Peyer's patch (tissue), 4 donors: Measurements from ENCODE around the gene KLHDC7A. TPM values are rescaled to one million over a fixed set of nuclear protein-coding genes. Genes with fewer than 3 reads are reported as not detected.
A peak's percentile ranks its signal among the peaks of the same experiment; 100 is the strongest.

Experiments
- DNase-seq, 3 donors: peaks; one replicate each; pipeline ENCODE4 v3.0.0-alpha.2; 2017 to 2019
- H3K27ac ChIP-seq, 4 donors: fragments of 200-600 bp; sonication (generic); one replicate each; pipeline ENCODE4 v1.5.1; 2016 to 2019
- H3K27me3 ChIP-seq, 2 donors: fragments of 200-600 bp; sonication (generic); one replicate each; pipeline ENCODE4 v1.5.1; 2019
- H3K36me3 ChIP-seq, 3 donors: fragments of 200-600 bp; sonication (generic); one replicate each; pipeline ENCODE4 v1.5.1; 2016 to 2019
- H3K4me1 ChIP-seq, 4 donors: fragments of 200-600 bp; sonication (generic); one replicate each; pipeline ENCODE4 v1.5.1; 2016 to 2019
- H3K4me3 ChIP-seq, 4 donors: fragments of 200-600 bp; sonication (generic); 1 replicate in 3 of 4; 2 replicates in 1 of 4; pipeline ENCODE4 v1.5.1; 2016 to 2019; ENCODE audit warnings: mild to moderate bottlenecking in 1 of 4
- H3K9me3 ChIP-seq, 4 donors: fragments of 200-600 bp; sonication (generic); one replicate each; pipeline ENCODE4 v1.5.1; 2016 to 2019; ENCODE audit warnings: mild to moderate bottlenecking in 1 of 4
- POLR2A ChIP-seq, 2 donors: fragments of 450-650 bp; IDR thresholded peaks; one replicate each; pipeline ENCODE4 v1.5.1; 2017; ENCODE audit warnings: antibody characterized with exemption in 2 of 2, mild to moderate bottlenecking in 2 of 2, moderate library complexity in 2 of 2
- small RNA-seq, 2 donors: library from RNA; depleted of rRNA; stranded (forward); fragments of <200 nt; gene quantifications; one replicate each; pipeline ENCODE3, GENCODE V24; 2016
- total RNA-seq, 4 donors: library from RNA; depleted of rRNA; stranded (reverse); fragments of >200 nt; gene quantifications; one replicate each; pipeline ENCODE4 v1.1.0, GENCODE V29; 2016
- TF ChIP-seq, protein P1 (sequence below), 6 experiments: fragments of 450-650 bp in 4 of 6; fragments of 200-600 bp in 2 of 6; sonication (generic) in 1 of 6; IDR thresholded peaks; one replicate each; pipeline ENCODE4 v1.5.1; 2017 to 2019; ENCODE audit warnings: antibody characterized with exemption in 6 of 6, mild to moderate bottlenecking in 3 of 6, moderate library complexity in 1 of 6

KLHDC7A gene
- total RNA-seq, 4 donors from 2014 or later, result 0.27 to 0.70 (median 0.38) TPM; not detected in 1

- no peak overlapping the region for H3K27ac ChIP-seq
- no peaks in the 10 kb centered on the region for H3K9me3 ChIP-seq
- H3K4me3 ChIP-seq, result no peak overlapping the region
- H3K36me3 ChIP-seq, result no peaks in the 10 kb centered on the region
- TF ChIP-seq POLR2A (IDR thresholded peaks at IDR 0.05), result no peak
- TF ChIP-seq, protein P1, sequence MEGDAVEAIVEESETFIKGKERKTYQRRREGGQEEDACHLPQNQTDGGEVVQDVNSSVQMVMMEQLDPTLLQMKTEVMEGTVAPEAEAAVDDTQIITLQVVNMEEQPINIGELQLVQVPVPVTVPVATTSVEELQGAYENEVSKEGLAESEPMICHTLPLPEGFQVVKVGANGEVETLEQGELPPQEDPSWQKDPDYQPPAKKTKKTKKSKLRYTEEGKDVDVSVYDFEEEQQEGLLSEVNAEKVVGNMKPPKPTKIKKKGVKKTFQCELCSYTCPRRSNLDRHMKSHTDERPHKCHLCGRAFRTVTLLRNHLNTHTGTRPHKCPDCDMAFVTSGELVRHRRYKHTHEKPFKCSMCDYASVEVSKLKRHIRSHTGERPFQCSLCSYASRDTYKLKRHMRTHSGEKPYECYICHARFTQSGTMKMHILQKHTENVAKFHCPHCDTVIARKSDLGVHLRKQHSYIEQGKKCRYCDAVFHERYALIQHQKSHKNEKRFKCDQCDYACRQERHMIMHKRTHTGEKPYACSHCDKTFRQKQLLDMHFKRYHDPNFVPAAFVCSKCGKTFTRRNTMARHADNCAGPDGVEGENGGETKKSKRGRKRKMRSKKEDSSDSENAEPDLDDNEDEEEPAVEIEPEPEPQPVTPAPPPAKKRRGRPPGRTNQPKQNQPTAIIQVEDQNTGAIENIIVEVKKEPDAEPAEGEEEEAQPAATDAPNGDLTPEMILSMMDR (IDR thresholded peaks at IDR 0.05), result no peak
- no peaks in the 10 kb centered on the region for H3K27me3 ChIP-seq
- peaks cover 0 to 13% (median 0%) of the 10 kb centered on the region in 4 donors for H3K4me1 ChIP-seq
- no peak for DNase-seq
Observed at GRCh38 chr1:18533259-18533658, 52.5 kb downstream of the KLHDC7A start.

- Histone ChIP-seq H3K9me3 (no peaks in the 10 kb centered on the region), H3K36me3 (no peaks in the 10 kb centered on the region), H3K27me3 (no peaks in the 10 kb centered on the region), H3K4me3 (no peak overlapping the region), H3K27ac (no peak overlapping the region), H3K4me1 (peaks cover 0 to 13% (median 0%) of the 10 kb centered on the region in 4 donors)
- DNase-seq, result peak in 1 of 3 donors; percentile 2
- no peak for TF ChIP-seq POLR2A (IDR thresholded peaks at IDR 0.05)
- TF ChIP-seq, protein P1 (IDR thresholded peaks at IDR 0.05), result no peak
Observed at GRCh38 chr1:18534810-18535205, 54.1 kb downstream of the KLHDC7A start.

Small RNA genes lying within 50 kb of the gene (small RNA-seq; reads per million reads assigned to genes)
- 0 reads per million in 2 donors for gene DYNLL1P3

Other genes starting within 250 kb of the KLHDC7A start
- gene PAX7, start 149.9 kb downstream of the KLHDC7A start, total RNA-seq, result not detected